ENCODE data around the gene FAM222B. TPM values are rescaled to one million over a fixed set of nuclear protein-coding genes. Genes with fewer than 3 reads are reported as not detected.

The FAM222B gene
- total RNA-seq, 2 experiments from 2014 or later: 16.8 to 20.8 TPM

DNA sequence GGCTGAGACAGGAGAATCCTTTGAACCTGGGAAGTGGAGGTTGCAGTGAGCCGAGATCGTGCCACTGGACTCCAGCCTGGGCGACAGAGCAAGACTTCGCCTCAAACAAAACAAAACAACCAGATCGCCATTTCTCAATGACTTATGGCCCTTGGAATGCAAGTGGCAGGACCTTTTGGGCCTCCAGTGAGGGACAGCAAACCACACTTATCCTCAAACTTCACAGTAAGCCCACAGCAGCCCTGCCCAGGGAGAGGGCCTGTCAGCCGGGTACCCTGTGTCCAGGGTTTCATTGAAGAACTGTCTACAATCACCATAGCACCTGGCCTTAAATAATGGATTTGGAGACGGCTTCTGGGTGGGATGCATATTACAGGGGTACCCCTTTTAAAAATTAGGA, 87.1 kb downstream of the FAM222B start:
- ATAC-seq (no peak), DNase-seq (no peak)
- no peaks in the 10 kb centered on the region for H3K9me3 Mint-ChIP-seq (ENCODE audit: low read depth)
- H3K36me3 Mint-ChIP-seq (ENCODE audit: low read depth): peaks cover 36% of the 10 kb centered on the region
- intact Hi-C loops (cut with DNase I, micrococcal nuclease): no loop called here
- ChIA-PET CTCF (no interaction called here), POLR2A (no interaction called here)
- peaks cover 4% of the 10 kb centered on the region for H3K4me1 Mint-ChIP-seq
- H3K27me3 Mint-ChIP-seq: no peaks in the 10 kb centered on the region
- H3K4me3 Mint-ChIP-seq: no peak overlapping the region
- no peak overlapping the region for H3K27ac Mint-ChIP-seq

DNA sequence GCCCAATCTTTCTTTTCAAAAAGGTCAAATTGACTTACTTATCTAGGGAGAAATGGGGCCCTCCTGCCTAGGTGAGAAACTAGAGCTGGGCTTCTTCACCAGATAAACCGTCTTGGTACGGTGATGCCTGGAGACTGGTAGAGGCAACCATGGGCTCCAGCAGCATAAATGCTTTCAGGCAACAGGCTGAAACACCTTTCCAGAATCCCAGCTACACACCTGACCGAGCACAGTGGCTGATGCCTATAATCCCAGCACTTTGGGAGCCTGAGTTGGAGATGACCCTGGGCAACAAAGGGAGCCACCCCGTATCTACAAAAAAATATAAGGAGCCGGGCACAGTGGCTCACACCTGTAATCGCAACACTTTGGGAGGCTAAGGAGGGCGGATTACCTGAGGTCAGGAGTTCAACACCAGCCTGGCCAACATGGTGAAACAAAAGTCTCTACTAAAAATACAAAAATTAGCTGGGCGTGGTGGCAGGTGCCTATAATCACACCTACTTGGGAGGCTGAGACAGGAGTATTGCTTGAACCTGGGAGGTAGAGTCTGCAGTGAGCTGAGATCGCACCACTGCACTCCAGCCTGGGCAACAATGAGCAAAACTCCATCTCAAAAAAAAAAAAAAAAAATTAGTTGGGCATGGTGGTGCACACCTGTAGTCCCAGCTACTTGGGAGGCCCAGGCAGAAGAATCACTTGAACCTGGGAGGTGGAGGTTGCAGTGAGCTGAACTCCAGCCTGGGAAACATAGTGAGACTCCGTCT, 90.8 kb downstream of the FAM222B start:
- no peak overlapping the region for H3K4me3 Mint-ChIP-seq
- intact Hi-C loops (cut with DNase I, micrococcal nuclease): loop anchor here in 1 of 2 experiments (5.0 kb wide), 1 partner anchor 91 kb away; the partner anchor contains the start of gene FAM222B
- ATAC-seq (no peak), DNase-seq (no peak)
- no peaks in the 10 kb centered on the region for H3K9me3 Mint-ChIP-seq (ENCODE audit: low read depth)
- peaks cover 33% of the 10 kb centered on the region for H3K4me1 Mint-ChIP-seq
- no peak overlapping the region for H3K27ac Mint-ChIP-seq
- H3K36me3 Mint-ChIP-seq (ENCODE audit: low read depth): peaks cover 39% of the 10 kb centered on the region
- no peaks in the 10 kb centered on the region for H3K27me3 Mint-ChIP-seq
- POLR2A ChIA-PET: interaction anchor here (0.5 to 9.6 kb wide), 6 partner anchors 11 to 186 kb away, joined by 3 to 111 read pairs (median 3); partner anchors contain the start of genes NEK8 and TLCD1
- CTCF ChIA-PET: interaction anchor here (0.6 to 11.0 kb wide), 10 partner anchors 9 to 214 kb away, joined by 3 to 294 read pairs (median 4); partner anchors contain the start of genes NEK8, RPL23A and TLCD1

DNA sequence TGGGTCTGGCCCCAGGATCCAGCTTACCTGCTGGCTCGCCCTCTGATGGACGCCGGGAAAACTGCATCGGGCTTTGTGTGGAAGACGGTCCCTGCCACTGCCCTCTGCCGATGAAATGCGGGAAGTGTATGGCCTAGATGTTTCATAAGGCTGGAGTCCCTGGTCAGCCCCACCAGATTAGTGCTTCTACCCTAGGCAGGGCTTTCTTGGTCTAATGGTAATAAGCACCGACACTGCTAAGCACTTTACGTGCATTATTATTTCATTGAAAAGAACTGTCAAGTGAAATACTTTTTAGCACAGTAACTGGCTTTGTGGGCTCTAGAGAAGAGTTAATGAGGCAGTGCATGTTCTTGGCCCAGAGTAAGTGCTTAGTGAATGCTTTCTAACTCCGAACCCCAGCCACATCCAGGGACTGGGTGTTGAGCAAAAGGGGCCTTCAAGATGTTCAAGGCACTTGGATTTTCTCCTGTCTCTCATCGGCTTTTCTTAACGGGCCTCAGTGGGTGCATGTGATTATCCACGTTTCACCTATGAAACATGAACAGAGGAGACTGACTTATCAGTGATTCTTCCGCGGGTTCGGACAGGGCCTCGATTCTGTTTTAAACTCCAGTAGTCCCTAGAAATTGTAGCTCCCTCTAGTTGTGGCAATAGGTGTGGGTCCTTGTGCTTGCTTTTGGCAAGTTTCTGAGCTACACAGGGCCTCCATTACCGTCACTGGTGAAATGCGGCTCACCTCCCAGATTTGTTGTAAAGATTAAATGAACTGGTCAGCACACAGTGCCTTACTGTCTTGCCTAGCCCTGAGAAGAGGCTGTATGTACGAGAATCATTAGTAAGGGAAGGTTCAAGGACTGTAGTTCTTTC, 92.2 kb downstream of the FAM222B start:
- DNase-seq (peak; percentile 96), ATAC-seq (peak; percentile 87)
- peaks cover 47% of the 10 kb centered on the region for H3K36me3 Mint-ChIP-seq (ENCODE audit: low read depth)
- ChIA-PET POLR2A (interaction anchor here (0.6 to 9.6 kb wide), 3 partner anchors 13 to 24 kb away, joined by 3 to 111 read pairs (median 3); partner anchors contain the start of genes NEK8 and TLCD1), CTCF (interaction anchor here (0.5 to 11.0 kb wide), 28 partner anchors 10 to 1324 kb away, joined by 3 to 294 read pairs (median 3); partner anchors contain the start of genes FAM222B, NEK8, PHF12 and RPL23A)
- H3K27ac Mint-ChIP-seq: peak overlapping the region; percentile 60
- H3K4me1 Mint-ChIP-seq: peaks cover 43% of the 10 kb centered on the region
- intact Hi-C loops (cut with DNase I, micrococcal nuclease): loop anchor here (1.0 to 5.0 kb wide), 2 partner anchors 23 to 92 kb away; partner anchors contain the start of gene FAM222B (in 1 of the 2)
- H3K27me3 Mint-ChIP-seq: no peaks in the 10 kb centered on the region
- H3K9me3 Mint-ChIP-seq (ENCODE audit: low read depth): no peaks in the 10 kb centered on the region
- no peak overlapping the region for H3K4me3 Mint-ChIP-seq

DNA sequence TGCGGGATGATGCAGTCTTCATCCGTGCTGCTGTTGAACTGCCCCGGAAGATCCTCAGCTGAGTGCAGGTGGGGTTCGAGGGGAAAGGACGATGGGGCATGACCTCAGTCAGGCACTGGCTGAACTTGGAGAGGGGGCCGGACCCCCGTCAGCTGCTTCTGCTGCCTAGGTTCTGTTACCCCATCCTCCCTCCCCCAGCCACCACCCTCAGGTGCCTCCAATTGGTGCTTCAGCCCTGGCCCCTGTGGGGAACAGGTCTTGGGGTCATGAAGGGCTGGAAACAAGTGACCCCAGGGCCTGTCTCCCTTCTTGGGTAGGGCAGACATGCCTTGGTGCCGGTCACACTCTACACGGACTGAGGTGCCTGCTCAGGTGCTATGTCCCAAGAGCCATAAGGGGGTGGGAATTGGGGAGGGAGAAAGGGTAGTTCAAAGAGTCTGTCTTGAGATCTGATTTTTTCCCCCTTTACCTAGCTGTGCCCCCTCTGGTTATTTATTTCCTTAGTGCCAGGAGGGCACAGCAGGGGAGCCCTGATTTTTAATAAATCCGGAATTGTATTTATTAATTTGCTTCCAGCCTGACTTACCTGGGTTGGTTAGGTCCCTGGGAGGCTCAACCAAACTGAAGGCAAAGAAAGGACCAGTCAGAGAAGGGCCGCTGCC, 92.9 kb downstream of the FAM222B start:
- H3K27me3 Mint-ChIP-seq: no peaks in the 10 kb centered on the region
- POLR2A ChIA-PET: interaction anchor here (0.6 to 9.6 kb wide), 3 partner anchors 14 to 23 kb away, joined by 3 to 111 read pairs (median 3); partner anchors contain the start of genes NEK8 and TLCD1
- intact Hi-C loops (cut with DNase I, micrococcal nuclease): loop anchor here (1.0 to 5.0 kb wide), 2 partner anchors 22 to 93 kb away; partner anchors contain the start of gene FAM222B (in 1 of the 2)
- H3K4me1 Mint-ChIP-seq: peaks cover 43% of the 10 kb centered on the region
- ATAC-seq (peak; percentile 3), DNase-seq (no peak)
- no peak overlapping the region for H3K4me3 Mint-ChIP-seq
- CTCF ChIA-PET: interaction anchor here (0.5 to 11.0 kb wide), 28 partner anchors 9 to 1325 kb away, joined by 3 to 294 read pairs (median 4); partner anchors contain the start of genes FAM222B, NEK8, PHF12 and RPL23A
- H3K27ac Mint-ChIP-seq: peak overlapping the region; percentile 60
- H3K36me3 Mint-ChIP-seq (ENCODE audit: low read depth): peaks cover 55% of the 10 kb centered on the region
- H3K9me3 Mint-ChIP-seq (ENCODE audit: low read depth): no peaks in the 10 kb centered on the region

DNA sequence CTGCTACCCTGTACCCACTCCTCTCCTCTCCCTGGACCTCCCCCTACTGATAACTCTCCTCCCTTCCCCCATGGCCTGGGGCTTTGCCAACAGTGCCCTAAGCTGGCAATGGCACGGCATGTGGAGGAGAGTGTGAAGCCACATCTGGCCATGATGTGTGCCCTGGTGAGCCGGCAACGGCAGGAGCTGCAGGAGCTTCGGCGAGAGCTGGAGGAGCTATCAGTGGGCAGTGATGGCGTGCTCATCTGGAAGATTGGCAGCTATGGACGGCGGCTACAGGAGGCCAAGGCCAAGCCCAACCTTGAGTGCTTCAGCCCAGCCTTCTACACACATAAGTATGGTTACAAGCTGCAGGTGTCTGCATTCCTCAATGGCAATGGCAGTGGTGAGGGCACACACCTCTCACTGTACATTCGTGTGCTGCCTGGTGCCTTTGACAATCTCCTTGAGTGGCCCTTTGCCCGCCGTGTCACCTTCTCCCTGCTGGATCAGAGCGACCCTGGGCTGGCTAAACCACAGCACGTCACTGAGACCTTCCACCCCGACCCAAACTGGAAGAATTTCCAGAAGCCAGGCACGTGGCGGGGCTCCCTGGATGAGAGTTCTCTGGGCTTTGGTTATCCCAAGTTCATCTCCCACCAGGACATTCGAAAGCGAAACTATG, 93.6 kb downstream of the FAM222B start:
- no peak overlapping the region for H3K4me3 Mint-ChIP-seq
- DNase-seq (no peak), ATAC-seq (no peak)
- ChIA-PET CTCF (interaction anchor here (0.6 to 11.0 kb wide), 10 partner anchors 14 to 216 kb away, joined by 3 to 294 read pairs (median 5); partner anchors contain the start of genes FAM222B, NEK8, RPL23A and TLCD1), POLR2A (interaction anchor here (9.6 kb wide), 1 partner anchor 22 kb away, joined by 111 read pairs; the partner anchor contains the start of genes NEK8 and TLCD1)
- no peaks in the 10 kb centered on the region for H3K27me3 Mint-ChIP-seq
- no peaks in the 10 kb centered on the region for H3K9me3 Mint-ChIP-seq (ENCODE audit: low read depth)
- intact Hi-C loops (cut with DNase I, micrococcal nuclease): no loop called here
- H3K4me1 Mint-ChIP-seq: peaks cover 43% of the 10 kb centered on the region
- peak overlapping the region; percentile 43 for H3K27ac Mint-ChIP-seq
- H3K36me3 Mint-ChIP-seq (ENCODE audit: low read depth): peaks cover 57% of the 10 kb centered on the region

DNA sequence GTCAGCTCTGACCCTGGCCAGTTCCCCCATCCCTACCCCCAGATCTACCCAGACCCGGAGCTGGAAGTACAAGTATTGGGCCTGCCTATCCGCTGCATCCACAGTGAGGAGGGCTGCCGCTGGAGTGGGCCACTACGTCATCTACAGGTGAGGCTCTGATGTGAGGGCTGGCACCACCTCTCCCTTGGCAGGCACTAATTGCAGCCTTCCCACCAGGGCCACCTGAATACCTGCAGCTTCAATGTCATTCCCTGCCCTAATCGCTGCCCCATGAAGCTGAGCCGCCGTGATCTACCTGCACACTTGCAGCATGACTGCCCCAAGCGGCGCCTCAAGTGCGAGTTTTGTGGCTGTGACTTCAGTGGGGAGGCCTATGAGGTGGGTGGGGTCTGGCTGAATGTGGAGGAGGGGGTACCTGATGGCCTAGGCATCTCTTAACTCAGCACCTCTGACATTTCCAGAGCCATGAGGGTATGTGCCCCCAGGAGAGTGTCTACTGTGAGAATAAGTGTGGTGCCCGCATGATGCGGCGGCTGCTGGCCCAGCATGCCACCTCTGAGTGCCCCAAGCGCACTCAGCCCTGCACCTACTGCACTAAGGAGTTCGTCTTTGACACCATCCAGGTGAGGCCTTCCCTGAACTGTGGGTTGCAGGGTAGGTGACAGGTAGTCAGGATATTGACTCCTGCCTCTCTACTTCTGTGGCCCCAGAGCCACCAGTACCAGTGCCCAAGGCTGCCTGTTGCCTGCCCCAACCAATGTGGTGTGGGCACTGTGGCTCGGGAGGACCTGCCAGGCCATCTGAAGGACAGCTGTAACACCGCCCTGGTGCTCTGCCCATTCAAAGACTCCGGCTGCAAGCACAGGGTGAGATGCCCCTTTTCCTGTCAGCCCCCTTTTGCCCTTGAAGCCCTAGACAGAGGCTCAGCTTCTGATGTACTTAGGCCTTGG, 94.5 kb downstream of the FAM222B start:
- Mint-ChIP-seq H3K9me3 (ENCODE audit: low read depth) (no peaks in the 10 kb centered on the region), H3K4me1 (peaks cover 43% of the 10 kb centered on the region), H3K27ac (peak overlapping the region; percentile 37), H3K4me3 (no peak overlapping the region), H3K27me3 (no peaks in the 10 kb centered on the region), H3K36me3 (ENCODE audit: low read depth) (peaks cover 57% of the 10 kb centered on the region)
- DNase-seq (no peak), ATAC-seq (no peak)
- ChIA-PET CTCF (interaction anchor here (0.6 to 11.0 kb wide), 5 partner anchors 13 to 104 kb away, joined by 3 to 294 read pairs (median 4); partner anchors contain the start of genes NEK8 and TLCD1), POLR2A (interaction anchor here (9.6 kb wide), 1 partner anchor 21 kb away, joined by 111 read pairs; the partner anchor contains the start of genes NEK8 and TLCD1)
- intact Hi-C loops (cut with DNase I, micrococcal nuclease): no loop called here

DNA sequence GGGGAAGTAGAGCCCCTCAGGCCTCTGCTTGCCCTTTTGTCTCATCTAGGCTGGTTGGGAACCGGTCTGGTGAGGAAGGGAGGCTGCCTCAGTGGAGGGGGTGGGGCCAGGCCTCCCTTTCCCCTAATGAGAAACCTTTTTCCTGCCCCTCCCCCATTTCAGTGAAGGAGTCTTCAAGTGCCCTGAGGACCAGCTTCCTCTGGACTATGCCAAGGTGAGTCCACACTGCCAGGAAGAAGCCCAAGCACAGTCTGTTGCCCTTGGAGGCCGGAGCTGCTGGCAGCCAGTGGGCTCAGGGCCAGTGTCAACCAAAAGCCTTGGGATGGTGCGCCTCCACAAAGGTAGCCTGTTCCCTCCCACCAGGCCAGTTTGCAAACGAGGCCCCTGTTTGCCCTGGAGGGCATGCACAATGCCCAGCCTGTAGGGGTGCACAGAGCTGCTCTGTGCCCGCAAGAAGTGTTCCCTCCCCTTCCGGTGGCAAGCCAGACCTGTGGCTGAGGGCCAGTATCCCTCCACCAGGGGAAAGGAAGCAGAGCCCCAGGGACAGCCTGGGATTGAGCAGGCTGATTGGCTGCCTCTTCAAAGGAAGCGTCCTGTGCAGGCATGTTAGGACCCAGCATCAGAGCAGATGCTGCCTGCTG, 95.4 kb downstream of the FAM222B start:
- POLR2A ChIA-PET: interaction anchor here (0.7 to 9.6 kb wide), 2 partner anchors 21 to 26 kb away, joined by 3 to 111 read pairs; partner anchors contain the start of genes NEK8 and TLCD1
- Mint-ChIP-seq H3K4me1 (peaks cover 45% of the 10 kb centered on the region), H3K27ac (peak overlapping the region; percentile 37), H3K9me3 (ENCODE audit: low read depth) (no peaks in the 10 kb centered on the region), H3K4me3 (no peak overlapping the region), H3K27me3 (no peaks in the 10 kb centered on the region), H3K36me3 (ENCODE audit: low read depth) (peaks cover 53% of the 10 kb centered on the region)
- CTCF ChIA-PET: interaction anchor here (0.5 to 11.0 kb wide), 6 partner anchors 16 to 155 kb away, joined by 3 to 294 read pairs (median 3); partner anchors contain the start of genes DHRS13, NEK8 and TLCD1
- intact Hi-C loops (cut with DNase I, micrococcal nuclease): no loop called here
- DNase-seq: no peak
- no peak for ATAC-seq

DNA sequence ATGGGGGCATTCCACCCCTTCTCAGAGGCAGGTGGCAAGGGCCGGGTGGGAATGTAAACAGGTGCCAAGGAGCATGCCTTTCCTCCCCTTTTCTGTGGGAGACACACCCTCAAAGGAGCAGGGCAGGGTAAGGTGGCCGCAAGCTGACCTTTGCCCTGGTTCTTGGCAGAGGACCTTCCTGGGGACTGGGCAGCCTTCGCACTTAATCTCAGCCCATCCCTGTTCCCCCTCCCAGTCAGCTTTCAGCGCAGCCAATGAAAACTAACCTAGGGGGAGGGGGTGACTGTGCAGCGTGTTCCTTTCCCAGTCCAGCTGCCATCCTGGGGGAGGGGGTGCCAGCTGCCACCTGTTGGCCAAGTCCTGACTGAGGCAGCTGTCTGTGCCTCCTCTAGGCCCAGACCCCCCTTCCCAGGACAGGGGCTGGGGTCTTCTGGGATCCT, 96.0 kb downstream of the FAM222B start:
- peak overlapping the region; percentile 67 for H3K27ac Mint-ChIP-seq
- H3K36me3 Mint-ChIP-seq (ENCODE audit: low read depth): peaks cover 51% of the 10 kb centered on the region
- ATAC-seq: no peak
- intact Hi-C loops (cut with DNase I, micrococcal nuclease): no loop called here
- H3K27me3 Mint-ChIP-seq: no peaks in the 10 kb centered on the region
- ChIA-PET CTCF (interaction anchor here (0.5 to 11.0 kb wide), 6 partner anchors 17 to 156 kb away, joined by 3 to 294 read pairs (median 3); partner anchors contain the start of genes DHRS13, NEK8 and TLCD1), POLR2A (interaction anchor here (0.5 to 9.6 kb wide), 3 partner anchors 20 to 144 kb away, joined by 3 to 111 read pairs (median 4); partner anchors contain the start of genes NEK8 and TLCD1)
- H3K4me3 Mint-ChIP-seq: peak overlapping the region; percentile 87
- H3K4me1 Mint-ChIP-seq: peaks cover 47% of the 10 kb centered on the region
- no peaks in the 10 kb centered on the region for H3K9me3 Mint-ChIP-seq (ENCODE audit: low read depth)
- no peak for DNase-seq

All from activated CD4-positive, alpha-beta T cell treated with anti-CD3 and anti-CD28 coated beads for 36 hours (primary cell).